Measurements from ENCODE around the gene INAFM1.

INAFM1 gene

DNA sequence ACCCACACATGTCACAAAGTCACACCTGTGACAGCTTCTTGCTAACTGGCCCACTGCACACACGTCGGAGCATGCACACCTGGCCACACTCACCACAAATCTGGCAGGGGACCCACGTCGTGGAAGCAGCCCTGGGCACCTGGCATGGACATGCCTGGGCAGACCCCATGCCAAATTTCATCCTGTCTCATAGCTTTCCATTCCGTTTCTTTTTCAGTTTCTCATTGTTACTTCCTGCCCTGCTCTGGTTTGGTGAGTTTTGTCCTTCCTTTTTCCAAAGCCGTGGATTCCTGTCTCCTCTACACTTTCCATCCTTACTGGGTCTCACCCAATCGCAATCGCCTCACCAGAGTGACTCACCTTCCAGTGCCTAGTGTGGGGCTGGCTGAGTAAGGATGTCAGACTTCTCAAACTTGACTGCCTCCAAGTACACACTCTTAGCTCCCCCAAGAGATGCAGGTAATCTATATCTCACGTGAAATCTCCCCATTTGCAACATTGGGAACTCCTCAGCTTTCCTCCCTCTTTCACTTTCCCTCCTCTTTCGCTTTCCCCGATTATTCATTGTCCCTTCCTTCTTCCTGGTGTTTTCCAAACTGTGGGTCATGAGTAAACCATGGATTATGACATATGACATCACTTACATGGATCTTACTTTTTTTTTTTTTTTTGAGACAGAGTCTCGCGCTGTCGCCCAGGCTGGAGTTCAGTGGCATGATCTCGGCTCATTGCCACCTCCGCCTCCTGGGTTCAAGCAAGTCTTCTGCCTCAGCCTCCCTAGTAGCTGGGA is 42.1 kb upstream of the INAFM1 start:
- TF ChIP-seq GATA3 (IDR thresholded peaks at IDR 0.05; ENCODE audit: low read depth, low read length): no peak

DNA sequence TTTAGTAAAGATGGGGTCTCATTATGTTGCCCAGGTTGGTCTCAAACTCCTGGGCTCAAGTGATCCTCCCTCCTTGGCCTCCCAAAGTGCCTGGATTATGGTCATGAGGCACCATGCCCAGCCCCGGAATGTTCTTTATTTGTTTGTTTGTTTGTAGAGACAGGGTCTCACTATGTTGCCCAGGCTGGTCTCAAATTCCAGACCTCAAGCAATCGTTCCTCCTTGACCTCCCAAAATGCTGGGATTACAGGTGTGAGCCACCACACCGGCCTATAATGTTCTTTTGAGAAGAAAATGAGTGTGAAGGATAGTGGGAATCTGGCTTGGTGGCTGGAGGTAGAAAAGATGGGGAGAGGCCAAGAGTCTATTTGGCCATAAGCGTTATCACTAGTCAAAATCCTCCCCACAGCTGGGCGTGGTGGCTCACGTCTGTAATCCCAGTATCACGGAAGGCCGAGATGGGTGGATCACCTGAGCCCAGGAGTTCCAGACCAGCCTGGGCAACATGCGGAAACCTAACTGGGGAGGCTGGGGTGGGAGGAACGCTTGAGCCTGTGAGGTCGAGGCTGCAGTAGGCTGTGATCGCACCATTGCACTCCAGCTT is 38.5 kb upstream of the INAFM1 start:
- TF ChIP-seq GATA3 (IDR thresholded peaks at IDR 0.05; ENCODE audit: low read depth, low read length): no peak
- no peak for TF ChIP-seq GATA2 (IDR thresholded peaks at IDR 0.05; ENCODE audit: low read depth, low read length)

DNA sequence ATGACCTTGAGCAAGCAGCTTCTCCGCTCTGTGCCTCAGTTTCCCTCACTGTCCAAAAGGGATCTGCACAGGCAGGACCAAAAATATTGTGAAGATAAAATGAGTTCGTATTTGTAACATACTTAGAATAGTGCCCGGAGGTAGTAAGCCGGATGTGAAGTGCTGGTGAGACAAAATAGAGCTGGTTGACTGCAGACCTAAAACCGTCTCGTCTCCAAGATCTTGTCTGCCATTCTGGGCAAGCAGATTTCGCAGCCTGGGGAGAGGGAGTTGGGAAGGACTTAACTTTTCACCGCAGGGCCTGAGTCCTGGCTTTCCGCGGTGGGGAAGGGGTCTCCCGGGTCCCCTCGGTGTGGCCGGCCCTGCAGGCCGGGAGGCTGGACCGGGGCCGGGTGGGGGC is 35.5 kb upstream of the INAFM1 start:
- no peak for TF ChIP-seq GATA3 (IDR thresholded peaks at IDR 0.05; ENCODE audit: low read depth, low read length)

DNA sequence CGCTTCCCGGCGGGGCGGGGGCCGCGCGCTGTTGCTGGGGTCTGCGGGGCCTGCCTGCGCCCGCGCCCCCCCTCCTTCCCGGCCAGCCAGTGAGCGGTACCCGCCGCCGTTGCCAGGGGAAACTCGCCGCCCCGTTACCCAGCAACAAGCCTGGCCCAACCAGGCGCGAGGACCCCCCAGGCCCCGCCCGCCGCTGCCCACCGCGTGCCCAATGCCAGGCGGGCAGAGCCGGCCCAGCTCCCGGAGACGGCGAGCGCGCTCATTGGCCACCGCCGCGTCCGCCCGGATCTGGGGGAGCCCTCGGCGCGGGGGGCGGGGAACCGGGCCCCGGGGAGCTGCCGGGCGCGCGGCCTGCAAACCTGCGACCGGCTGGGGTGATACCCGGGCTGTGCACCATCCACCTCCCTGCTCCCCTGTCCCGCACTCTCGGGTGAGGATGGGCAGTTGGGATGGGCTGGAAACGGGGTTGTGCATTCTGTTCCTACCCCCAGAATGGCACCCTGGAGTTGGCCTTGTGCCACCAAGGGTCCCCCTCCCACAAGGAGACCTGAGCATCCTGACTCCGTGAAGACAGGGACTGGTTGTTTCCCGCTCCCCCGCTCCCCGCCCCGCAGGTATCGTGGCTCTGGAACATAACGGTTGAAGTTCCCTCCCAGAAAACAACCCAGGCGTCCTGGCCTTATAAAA is 34.9 kb upstream of the INAFM1 start:
- TF ChIP-seq GATA3 (IDR thresholded peaks at IDR 0.05; ENCODE audit: low read depth, low read length): no peak
- no peak for TF ChIP-seq GATA2 (IDR thresholded peaks at IDR 0.05; ENCODE audit: low read depth, low read length)

DNA sequence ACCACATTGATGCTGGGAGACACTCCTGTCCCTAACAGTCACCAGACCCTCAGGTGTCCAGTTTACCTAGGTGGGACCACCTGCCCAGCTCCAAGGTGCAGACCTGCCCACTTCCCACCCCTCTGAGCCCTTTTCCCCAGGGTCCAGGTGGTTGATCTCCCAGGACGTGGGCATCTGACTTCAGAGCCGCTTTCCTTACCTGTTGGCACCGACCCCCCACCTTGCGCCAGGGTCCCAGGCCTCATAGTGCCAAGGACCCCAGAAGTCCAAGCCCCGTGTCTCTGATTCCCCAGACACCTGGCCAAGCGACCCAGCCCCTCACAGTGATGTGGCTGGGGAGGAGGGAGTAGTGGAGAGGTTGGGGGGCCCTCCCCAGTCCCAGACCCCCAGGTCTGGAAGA is 34.1 kb upstream of the INAFM1 start:
- no peak for TF ChIP-seq GATA3 (IDR thresholded peaks at IDR 0.05; ENCODE audit: low read depth, low read length)
- no peak for TF ChIP-seq GATA2 (IDR thresholded peaks at IDR 0.05; ENCODE audit: low read depth, low read length)

DNA sequence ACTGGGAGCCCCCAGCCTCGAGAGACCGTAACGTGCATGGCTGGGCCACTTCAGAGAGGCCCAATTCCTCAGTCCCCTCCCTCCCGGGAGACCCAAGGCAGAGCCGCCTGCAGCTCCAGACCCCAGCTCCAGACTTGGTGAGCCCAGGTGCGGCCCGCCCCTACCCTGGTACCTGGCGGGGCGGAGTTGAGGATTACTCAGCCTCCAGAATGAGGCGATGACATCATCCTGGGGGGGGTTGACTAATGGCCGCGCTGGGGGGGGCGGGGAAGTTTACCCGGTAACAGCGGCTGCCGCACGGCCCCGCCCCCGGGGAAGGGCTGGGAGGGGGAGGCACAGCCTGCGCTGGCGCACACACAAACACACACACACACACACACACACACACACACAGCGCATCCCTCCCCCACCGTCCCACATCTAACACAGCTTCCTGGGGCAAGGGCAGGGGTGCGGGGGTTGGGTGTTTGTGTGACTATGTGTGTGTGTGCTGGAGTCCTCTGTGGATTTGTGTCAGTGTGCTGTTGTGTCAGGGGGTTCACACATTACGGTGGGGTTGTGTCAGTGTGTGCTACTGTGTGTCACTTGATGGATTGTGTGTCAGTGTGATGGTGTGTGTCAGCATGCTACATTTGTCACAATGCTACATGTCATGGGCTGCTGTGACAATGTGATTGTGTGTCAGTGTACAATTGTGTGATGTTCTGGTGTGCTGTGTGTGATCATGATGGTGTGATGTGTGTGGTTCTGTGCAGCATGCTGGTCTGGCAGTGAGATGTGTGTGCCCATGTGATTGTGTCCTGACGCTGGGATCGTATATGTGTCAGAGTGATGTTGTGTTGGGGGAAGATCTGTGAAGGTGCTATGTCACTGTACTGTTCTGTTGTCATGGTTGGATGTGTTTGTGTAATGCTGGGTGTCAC is 33.4 kb upstream of the INAFM1 start:
- TF ChIP-seq GATA3 (IDR thresholded peaks at IDR 0.05; ENCODE audit: low read depth, low read length) (no peak), GATA2 (IDR thresholded peaks at IDR 0.05; ENCODE audit: low read depth, low read length) (no peak)

DNA sequence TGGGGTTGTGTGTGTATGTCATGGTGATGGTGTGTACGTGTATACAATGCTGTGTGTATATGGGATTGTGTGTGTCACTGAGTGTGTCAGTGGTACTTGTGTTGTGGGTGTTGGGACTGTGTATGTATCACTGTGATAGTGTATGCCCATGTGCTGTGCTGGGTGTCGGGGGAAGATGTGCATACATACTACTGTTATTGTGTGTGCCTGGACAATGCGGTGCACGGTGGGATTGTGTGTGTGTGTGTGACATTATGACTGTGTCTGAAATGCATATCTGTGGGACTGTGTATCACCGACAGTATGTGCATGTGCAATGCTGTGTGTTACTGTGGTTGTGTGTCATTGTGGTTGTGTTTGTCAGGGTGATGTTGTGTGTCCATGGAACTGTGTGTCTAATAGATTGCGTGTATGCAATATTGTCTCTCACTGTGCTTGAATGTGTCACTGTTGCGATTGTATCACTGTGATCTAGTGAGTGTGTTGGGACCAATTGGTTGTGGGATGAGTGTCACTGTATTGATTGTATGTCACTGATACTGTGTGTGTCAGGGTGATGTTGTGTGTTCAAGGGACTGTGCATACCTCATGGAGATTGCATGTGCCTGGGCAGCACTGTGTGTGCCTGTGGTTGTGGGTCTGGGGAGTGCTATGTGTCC is 32.6 kb upstream of the INAFM1 start:
- TF ChIP-seq GATA3 (IDR thresholded peaks at IDR 0.05; ENCODE audit: low read depth, low read length): no peak
- no peak for TF ChIP-seq GATA2 (IDR thresholded peaks at IDR 0.05; ENCODE audit: low read depth, low read length)

DNA sequence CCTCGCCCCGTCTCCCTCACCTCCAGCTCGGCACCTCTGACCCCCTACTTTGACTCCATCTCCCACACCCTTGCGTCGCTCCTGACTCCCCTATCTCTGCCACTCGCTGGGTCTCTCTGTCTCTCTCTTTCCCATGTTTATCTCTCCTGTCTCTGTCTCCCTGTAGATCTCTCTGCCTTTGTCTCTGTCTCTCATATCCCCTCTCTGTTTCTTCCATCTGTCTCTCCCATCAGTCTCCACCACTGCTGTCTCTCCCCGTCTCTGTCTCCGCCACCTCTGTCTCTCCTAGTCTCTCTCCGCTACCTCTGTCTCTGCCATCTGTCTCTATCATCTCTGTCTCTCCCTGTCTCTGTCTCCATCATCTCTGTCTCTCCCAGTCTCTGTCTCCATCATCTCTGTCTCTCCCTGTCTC is 31.3 kb upstream of the INAFM1 start:
- TF ChIP-seq GATA3 (IDR thresholded peaks at IDR 0.05; ENCODE audit: low read depth, low read length) (no peak), GATA2 (IDR thresholded peaks at IDR 0.05; ENCODE audit: low read depth, low read length) (no peak)

DNA sequence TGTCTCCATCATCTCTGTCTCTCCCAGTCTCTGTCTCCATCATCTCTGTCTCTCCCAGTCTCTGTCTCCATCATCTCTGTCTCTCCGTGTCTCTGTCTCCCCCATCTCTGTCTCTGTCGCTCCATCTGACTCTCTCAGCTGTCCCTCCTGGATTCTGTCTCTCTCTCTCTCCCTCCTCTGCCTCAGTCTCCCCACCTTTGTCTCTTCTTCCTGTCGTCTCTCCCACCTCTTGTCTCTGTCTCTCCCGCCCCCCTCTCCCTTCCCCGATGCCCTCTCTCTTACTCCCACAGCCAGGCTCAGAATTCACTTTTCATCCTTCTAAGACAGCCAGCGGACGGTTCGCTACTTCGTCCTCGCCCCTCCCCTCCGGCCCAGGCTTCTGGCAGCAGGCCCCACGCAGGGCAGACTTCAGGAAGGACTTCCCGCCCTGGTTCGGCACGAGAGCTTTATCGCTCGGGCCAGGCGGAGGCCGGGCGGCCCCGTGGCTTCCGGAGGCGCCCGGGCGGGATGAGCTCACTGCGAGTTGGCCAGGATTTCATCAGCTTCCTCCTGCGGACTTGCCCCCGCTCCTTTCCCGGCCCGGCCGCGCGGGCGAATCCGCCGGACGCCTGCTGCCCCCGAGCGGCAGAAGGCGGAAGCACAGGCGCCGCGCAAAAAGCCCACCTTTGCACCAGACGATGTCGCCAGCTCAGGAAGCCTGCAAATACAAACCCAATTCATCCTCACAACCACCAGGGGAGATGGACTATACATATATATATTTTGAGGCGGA is 30.7 kb upstream of the INAFM1 start:
- no peak for TF ChIP-seq GATA3 (IDR thresholded peaks at IDR 0.05; ENCODE audit: low read depth, low read length)
- no peak for TF ChIP-seq GATA2 (IDR thresholded peaks at IDR 0.05; ENCODE audit: low read depth, low read length)

DNA sequence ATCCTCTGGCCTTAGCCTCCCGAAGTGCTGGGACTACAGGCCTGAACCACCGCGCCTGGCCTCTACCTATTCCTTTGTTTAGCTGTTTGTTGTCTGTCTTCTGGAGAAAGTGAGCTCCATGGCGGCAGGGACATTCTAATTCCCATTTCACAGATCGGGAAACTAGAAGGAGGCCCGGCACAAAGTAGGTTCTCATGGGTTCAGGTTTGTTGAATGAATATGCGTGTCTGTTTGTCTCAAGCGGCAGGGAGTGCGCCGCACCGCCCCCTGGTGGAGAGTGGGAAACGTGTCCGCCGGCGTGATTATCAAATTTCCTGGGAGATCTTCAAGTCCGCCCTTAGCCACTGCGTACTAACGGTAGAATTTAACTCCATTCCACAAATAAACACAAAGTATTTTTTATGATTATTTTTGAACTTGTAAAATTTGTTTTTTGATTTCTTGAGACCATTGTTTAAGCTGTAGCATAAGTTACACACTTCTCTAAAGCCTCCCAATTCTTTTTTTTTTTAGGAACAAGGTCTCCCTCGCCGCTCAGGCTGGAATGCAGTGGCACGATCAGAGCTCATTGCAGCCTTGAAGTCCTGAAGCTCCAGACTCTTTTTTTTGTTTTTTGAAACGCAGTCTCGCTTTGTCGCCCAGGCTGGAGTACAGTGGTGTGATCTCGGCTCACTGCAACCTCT is 27.2 kb upstream of the INAFM1 start:
- TF ChIP-seq GATA3 (IDR thresholded peaks at IDR 0.05; ENCODE audit: low read depth, low read length): no peak
- TF ChIP-seq GATA2 (IDR thresholded peaks at IDR 0.05; ENCODE audit: low read depth, low read length): no peak

DNA sequence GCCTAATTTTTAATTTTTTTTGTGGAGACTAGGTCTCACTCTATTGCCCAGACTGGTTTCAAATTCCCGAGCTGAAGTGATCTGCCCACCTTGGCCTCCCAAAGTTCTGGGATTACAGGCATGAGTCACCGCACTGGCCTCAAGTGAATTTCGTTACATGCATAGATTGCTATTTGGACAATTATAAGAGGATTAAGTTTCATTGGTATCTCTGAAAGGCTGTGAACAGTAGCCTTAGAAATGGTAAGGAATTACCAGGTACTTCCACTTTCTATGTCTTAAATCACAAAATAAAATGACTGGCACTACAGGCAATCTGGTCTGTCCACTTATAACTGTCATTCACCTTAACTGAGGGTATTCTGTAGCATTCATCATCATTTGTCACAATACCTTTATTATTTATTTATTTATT is 21.2 kb upstream of the INAFM1 start:
- TF ChIP-seq GATA3 (IDR thresholded peaks at IDR 0.05; ENCODE audit: low read depth, low read length): no peak
- TF ChIP-seq GATA2 (IDR thresholded peaks at IDR 0.05; ENCODE audit: low read depth, low read length): no peak

DNA sequence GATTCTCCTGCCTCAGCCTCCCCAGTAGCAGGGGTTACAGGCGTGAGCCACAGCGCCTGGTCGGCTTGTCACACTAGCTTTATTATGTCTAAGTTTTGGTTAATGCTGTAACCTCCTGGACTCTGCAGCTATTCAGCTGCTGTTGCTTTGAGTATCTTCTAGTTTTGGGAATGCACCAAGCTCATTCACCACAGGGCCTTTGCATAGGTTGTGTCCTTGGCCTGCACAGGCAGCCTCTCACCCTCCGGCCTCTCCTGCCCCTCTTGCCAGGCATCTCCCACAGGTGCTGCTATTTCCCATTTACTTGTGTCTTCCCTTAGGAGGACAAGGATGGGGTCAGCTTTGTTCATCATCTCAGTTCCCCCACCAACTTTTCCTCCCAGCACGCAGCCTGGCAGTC is 20.7 kb upstream of the INAFM1 start:
- no peak for TF ChIP-seq GATA3 (IDR thresholded peaks at IDR 0.05; ENCODE audit: low read depth, low read length)

Measured in SH-SY5Y (cell line).